AG09319 (cell line): Measurements from ENCODE around the gene IGFN1.
"Not testable (repeated sequence)": the region's sequence is repeated elsewhere in the genome, so short reads cannot be mapped to it uniquely, and the experiment has no call there.

ENCODE experiments used
- DNase-seq: peaks from one replicate; pipeline ENCODE4 v3.0.0-alpha.2; 2010; ENCODE audit warnings: low read depth; ENCODE audit errors: extremely low read depth
- TF ChIP-seq, protein P1 (sequence below): IDR thresholded peaks from 2 replicates; pipeline ENCODE4 v1.5.1; 2011; ENCODE audit warnings: low read depth, mild to moderate bottlenecking, inconsistent platforms, low read length, moderate library complexity

IGFN1 gene

DNA sequence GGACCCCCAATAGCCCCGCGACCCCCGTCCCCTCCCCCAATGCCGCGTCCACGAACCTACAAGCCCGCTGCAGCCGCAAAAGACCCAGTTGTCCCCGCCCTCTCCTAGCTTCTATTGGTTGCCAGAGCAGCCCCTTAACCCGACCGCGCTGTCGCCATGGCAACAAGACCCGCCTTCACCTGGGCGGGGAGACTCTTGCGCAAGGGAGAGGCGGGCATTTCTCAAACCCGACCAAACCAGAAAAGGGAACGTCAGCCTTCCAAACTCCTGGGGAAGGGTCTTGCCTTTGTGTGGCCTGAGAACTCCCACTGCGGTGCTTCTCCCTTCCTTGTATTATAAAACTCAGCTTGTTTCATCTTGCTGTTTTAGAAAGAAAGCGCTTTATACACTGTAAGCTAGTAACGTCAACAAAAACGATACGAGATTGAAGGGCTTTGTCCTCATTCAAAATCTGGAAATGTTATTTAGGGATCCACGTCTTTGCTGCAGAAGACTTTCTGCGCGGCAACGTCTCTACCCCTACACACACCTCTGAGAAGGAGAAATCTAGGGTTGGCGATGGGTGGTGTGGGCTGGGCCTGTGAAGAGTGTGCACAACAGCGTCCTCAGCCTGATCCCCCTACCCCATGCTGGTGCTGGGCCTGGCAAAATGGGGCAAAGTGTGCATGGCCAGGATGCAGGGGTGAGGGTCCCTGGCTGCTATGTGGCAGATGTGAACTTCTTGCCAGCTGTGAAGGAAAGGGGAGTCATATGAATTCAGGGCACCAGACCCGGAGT lies 36.0 kb upstream of the IGFN1 start, which contains the start of gene TMEM9:
TSS of gene TMEM9 (minus strand) at position 86 of the 777 bp plus-strand sequence. CDS start 551 bp downstream, outside the sequence.
- peak; percentile 91 for DNase-seq
- TF ChIP-seq, protein P1, sequence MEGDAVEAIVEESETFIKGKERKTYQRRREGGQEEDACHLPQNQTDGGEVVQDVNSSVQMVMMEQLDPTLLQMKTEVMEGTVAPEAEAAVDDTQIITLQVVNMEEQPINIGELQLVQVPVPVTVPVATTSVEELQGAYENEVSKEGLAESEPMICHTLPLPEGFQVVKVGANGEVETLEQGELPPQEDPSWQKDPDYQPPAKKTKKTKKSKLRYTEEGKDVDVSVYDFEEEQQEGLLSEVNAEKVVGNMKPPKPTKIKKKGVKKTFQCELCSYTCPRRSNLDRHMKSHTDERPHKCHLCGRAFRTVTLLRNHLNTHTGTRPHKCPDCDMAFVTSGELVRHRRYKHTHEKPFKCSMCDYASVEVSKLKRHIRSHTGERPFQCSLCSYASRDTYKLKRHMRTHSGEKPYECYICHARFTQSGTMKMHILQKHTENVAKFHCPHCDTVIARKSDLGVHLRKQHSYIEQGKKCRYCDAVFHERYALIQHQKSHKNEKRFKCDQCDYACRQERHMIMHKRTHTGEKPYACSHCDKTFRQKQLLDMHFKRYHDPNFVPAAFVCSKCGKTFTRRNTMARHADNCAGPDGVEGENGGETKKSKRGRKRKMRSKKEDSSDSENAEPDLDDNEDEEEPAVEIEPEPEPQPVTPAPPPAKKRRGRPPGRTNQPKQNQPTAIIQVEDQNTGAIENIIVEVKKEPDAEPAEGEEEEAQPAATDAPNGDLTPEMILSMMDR, result no peak

GRCh38 chr1:201155354-201155753 lies 35.3 kb upstream of the IGFN1 start:
- TF ChIP-seq, protein P1, result no peak

DNA sequence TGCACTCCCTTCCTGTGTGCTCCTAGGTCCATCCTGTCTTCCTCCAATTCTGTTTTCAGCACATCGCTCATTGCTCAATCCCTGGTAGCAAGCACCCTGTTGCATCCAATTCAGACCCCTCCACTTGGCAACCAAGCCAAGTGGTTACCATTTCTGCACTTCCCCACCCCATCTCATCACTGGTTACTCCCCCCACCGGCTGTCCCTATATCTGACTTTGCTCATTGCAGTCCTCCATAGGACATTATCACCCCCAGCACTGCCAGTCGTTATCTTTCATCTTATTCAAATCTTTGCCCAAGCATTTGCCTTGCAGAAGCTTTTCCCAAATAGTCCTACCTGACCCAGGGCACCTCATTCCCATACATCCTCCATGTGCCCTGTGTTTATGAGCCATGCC lies 34.3 kb upstream of the IGFN1 start:
- no peak for DNase-seq
- TF ChIP-seq, protein P1, result no peak

More at GRCh38 chr1:201155354-201155753, 35.3 kb upstream of the IGFN1 start:
- DNase-seq, result no peak

GRCh38 chr1:201156819-201157218 lies 33.8 kb upstream of the IGFN1 start:
- DNase-seq, result no peak
- TF ChIP-seq, protein P1, result no peak

GRCh38 chr1:201157949-201158348 lies 32.7 kb upstream of the IGFN1 start:
- TF ChIP-seq, protein P1, result no peak
- DNase-seq, result no peak

GRCh38 chr1:201163036-201163435 lies 27.6 kb upstream of the IGFN1 start:
- not testable (repeated sequence) for DNase-seq

DNA sequence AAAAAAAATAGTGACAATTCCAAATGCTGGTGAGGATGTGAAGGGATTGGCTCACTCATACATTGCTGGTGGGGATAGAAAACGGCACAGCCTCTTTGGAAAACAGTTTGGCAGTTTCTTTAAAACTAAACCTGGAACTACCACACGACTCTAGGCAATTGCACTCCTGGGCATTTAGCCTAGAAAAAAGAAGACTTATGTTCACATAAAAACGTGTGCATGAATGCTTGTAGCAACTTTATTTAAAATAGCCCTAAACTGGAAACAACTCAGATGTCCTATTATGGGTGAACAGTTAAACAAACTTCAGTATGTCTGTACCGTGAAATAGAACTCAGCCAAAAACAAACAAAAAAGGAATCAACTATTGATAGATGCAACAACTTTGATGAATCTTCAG lies 26.9 kb upstream of the IGFN1 start:
- DNase-seq, result no peak
- TF ChIP-seq, protein P1, result no peak

- TF ChIP-seq, protein P1, result no peak
- DNase-seq, result no peak
These were observed 26.0 kb upstream of the IGFN1 start for GRCh38 chr1:201164645-201165044.
